ENCODE results near the gene KLF1.
"Not testable (repeated sequence)": the region's sequence is repeated elsewhere in the genome, so short reads cannot be mapped to it uniquely, and the experiment has no call there.

KLF1 gene

GRCh38 chr19:12886969-12887747, at the start of gene KLF1:
Gene KLF1 (minus strand): TSS chr19:12887201. CDS start chr19:12887140, 61 bp downstream.
- DNase-seq = no peak

GRCh38 chr19:12936582-12936981, 49.6 kb upstream of the KLF1 start:
- DNase-seq = no peak

- DNase-seq = no peak
Observed at GRCh38 chr19:12935071-12935470, 48.1 kb upstream of the KLF1 start.

- peak; percentile 93 for DNase-seq
Observed at GRCh38 chr19:12933287-12934072, 46.5 kb upstream of the KLF1 start, which contains the start of gene FARSA. Gene FARSA (minus strand): TSS chr19:12933711. CDS start chr19:12933696, 15 bp downstream.

- no peak for DNase-seq
Observed at GRCh38 chr19:12932392-12933286, 45.6 kb upstream of the KLF1 start.

GRCh38 chr19:12930002-12930645, 43.1 kb upstream of the KLF1 start:
- DNase-seq = no peak

GRCh38 chr19:12924621-12925310, 37.8 kb upstream of the KLF1 start:
- DNase-seq = no peak

GRCh38 chr19:12922959-12923358, 36.0 kb upstream of the KLF1 start:
- DNase-seq = no peak

GRCh38 chr19:12921047-12921446, 34.0 kb upstream of the KLF1 start:
- no peak for DNase-seq

- no peak for DNase-seq
Observed at GRCh38 chr19:12918253-12918652, 31.3 kb upstream of the KLF1 start.

- not testable (repeated sequence) for DNase-seq
Observed at GRCh38 chr19:12915860-12916259, 28.9 kb upstream of the KLF1 start.

- DNase-seq = peak; percentile 47
Observed at GRCh38 chr19:12913851-12914690, 27.1 kb upstream of the KLF1 start.

- no peak for DNase-seq
Observed at GRCh38 chr19:12913011-12913561, 26.1 kb upstream of the KLF1 start.

- no peak for DNase-seq
Observed at GRCh38 chr19:12912571-12912970, 25.6 kb upstream of the KLF1 start.

- no peak for DNase-seq
Observed at GRCh38 chr19:12907166-12907565, 20.2 kb upstream of the KLF1 start.

- no peak for DNase-seq
Observed at GRCh38 chr19:12899891-12900518, 13.0 kb upstream of the KLF1 start.

GRCh38 chr19:12896460-12896859, 9.5 kb upstream of the KLF1 start:
- DNase-seq = no peak

- DNase-seq = no peak
Observed at GRCh38 chr19:12893582-12893981, 6.6 kb upstream of the KLF1 start.

- DNase-seq = no peak
Observed at GRCh38 chr19:12891553-12892021, 4.6 kb upstream of the KLF1 start.
